ENCODE results near the gene TRANK1.

The TRANK1 gene

GRCh38 chr3:36969540-36970432 is 24.9 kb upstream of the TRANK1 start (continued):
- TF ChIP-seq ZFP41 (tag by site-specific recombination; IDR thresholded peaks at IDR 0.05; ENCODE audit: borderline replicate concordance), result no peak
- no peak for TF ChIP-seq YY1 (tag by site-specific recombination; IDR thresholded peaks at IDR 0.05)
- TF ChIP-seq ZNF37A (tag by site-specific recombination; IDR thresholded peaks at IDR 0.05), result no peak
- no peak for TF ChIP-seq ZNF311 (tag by site-specific recombination; IDR thresholded peaks at IDR 0.05; ENCODE audit: borderline replicate concordance)
- TF ChIP-seq MEIS1 (CRISPR knock-in tag; IDR thresholded peaks at IDR 0.05; ENCODE audit: borderline replicate concordance), result no peak
- no peak for TF ChIP-seq ZNF555 (tag by site-specific recombination; conservative IDR thresholded peaks at IDR 0.05)
- peak; percentile 94 for TF ChIP-seq ZNF610 (tag by site-specific recombination; IDR thresholded peaks at IDR 0.05; ENCODE audit: borderline replicate concordance)
- TF ChIP-seq PATZ1 (tag by site-specific recombination; IDR thresholded peaks at IDR 0.05), result no peak
- TF ChIP-seq IKZF3 (tag by site-specific recombination; IDR thresholded peaks at IDR 0.05), result no peak
- TF ChIP-seq ZNF670 (tag by site-specific recombination; IDR thresholded peaks at IDR 0.05; ENCODE audit: low read depth), result no peak
- TF ChIP-seq ZNF398 (tag by site-specific recombination; IDR thresholded peaks at IDR 0.05), result no peak; the same call in 1 of the 2 replicates
- no peak for TF ChIP-seq ZNF654 (tag by site-specific recombination; IDR thresholded peaks at IDR 0.05; ENCODE audit: low read depth)
- no peak for TF ChIP-seq EGR2 (tag by site-specific recombination; IDR thresholded peaks at IDR 0.05; ENCODE audit: low read depth)
- no peak for TF ChIP-seq ZNF404 (tag by site-specific recombination; IDR thresholded peaks at IDR 0.05)
- no peak for TF ChIP-seq ZNF214 (tag by site-specific recombination; IDR thresholded peaks at IDR 0.05; ENCODE audit: borderline replicate concordance)
- TF ChIP-seq ZNF791 (tag by site-specific recombination; IDR thresholded peaks at IDR 0.05), result no peak

DNA sequence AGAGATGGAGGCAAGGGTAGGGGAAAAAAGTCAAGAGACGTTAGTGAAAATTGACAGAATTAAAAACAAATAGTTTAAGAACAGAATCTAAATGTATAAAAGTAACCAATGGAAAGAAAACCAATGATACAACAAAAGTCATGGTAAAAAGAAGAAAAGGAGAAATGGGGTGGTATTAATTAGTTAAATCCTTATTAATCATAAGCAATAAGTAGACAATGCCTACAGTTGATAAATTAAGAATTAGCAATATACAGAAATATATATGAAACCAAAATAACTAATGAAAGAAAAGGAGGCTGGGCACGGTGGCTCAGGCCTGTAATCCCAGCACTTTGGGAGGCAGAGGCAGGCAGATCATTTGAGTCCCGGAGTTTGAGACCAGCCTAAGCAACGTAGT is 24.2 kb upstream of the TRANK1 start:
- H3K4me3 ChIP-seq (ENCODE audit: low read depth, low read length), result no peak overlapping the region
- no peaks in the 10 kb centered on the region for H3K36me3 ChIP-seq (ENCODE audit: control insufficient read depth in 2 of 2, insufficient read depth in 1 of 2, low read length in 2 of 2)
- ChIA-PET CTCF (interaction anchor here (0.9 to 1.2 kb wide), 2 partner anchors 11 to 14 kb away, joined by 3 to 11 read pairs; no protein-coding TSS in a partner anchor), POLR2A (interaction anchor here (0.5 to 1.6 kb wide), 2 partner anchors 9 to 24 kb away, joined by 3 to 10 read pairs; partner anchors contain the start of genes EPM2AIP1 and MLH1)
- H3K4me1 ChIP-seq (ENCODE audit: control insufficient read depth, insufficient read depth, low read length), result no peaks in the 10 kb centered on the region
- H3K27ac ChIP-seq (ENCODE audit: extremely low read depth, low read depth, low read length), result no peak overlapping the region
- TF ChIP-seq ZNF354C (tag by site-specific recombination; IDR thresholded peaks at IDR 0.05; ENCODE audit: borderline replicate concordance, low read depth) (no peak), HOXC10 (CRISPR knock-in tag; IDR thresholded peaks at IDR 0.05) (no peak), ZNF549 (tag by site-specific recombination; IDR thresholded peaks at IDR 0.05) (no peak), GLI4 (tag by site-specific recombination; IDR thresholded peaks at IDR 0.05) (no peak), ZNF175 (tag by site-specific recombination; IDR thresholded peaks at IDR 0.05) (no peak)
- H3K9me3 ChIP-seq (ENCODE audit: control insufficient read depth, insufficient read depth, low read depth, low read length), result no peaks in the 10 kb centered on the region

Data from HEK293 (cell line).